Nephron progenitor cell (in vitro differentiated cells): ENCODE results near the gene SLC35C1.

ENCODE experiments used
- DNase-seq: peaks from one replicate; pipeline ENCODE4 v3.0.0; 2021
- H3K27ac Mint-ChIP-seq: 2 replicates; pipeline ENCODE4 v1.8.0; 2021; ENCODE audit warnings: mild to moderate bottlenecking, moderate library complexity, mixed read lengths
- H3K27me3 Mint-ChIP-seq: 2 replicates; pipeline ENCODE4 v1.8.0; 2021; ENCODE audit warnings: mild to moderate bottlenecking, low read depth, mixed read lengths; ENCODE audit not compliant: poor library complexity
- H3K36me3 Mint-ChIP-seq: 2 replicates; pipeline ENCODE4 v1.8.0; 2021; ENCODE audit warnings: low read depth, mixed read lengths
- H3K4me1 Mint-ChIP-seq: 2 replicates; pipeline ENCODE4 v1.8.0; 2021; ENCODE audit warnings: mixed read lengths
- H3K4me3 Mint-ChIP-seq: 2 replicates; pipeline ENCODE4 v1.8.0; 2021; ENCODE audit warnings: mild to moderate bottlenecking, moderate library complexity, mixed read lengths
- H3K9me3 Mint-ChIP-seq: 2 replicates; pipeline ENCODE4 v1.8.0; 2021; ENCODE audit warnings: mild to moderate bottlenecking, moderate library complexity, mixed read lengths
- TF ChIP-seq, protein P1 (sequence below): fragments of 200-600 bp; sonication (generic); IDR thresholded peaks from 2 replicates; pipeline ENCODE4 v1.5.0; 2021; ENCODE audit warnings: antibody characterized with exemption

The SLC35C1 gene

GRCh38 chr11:45801723-45802315 lies 3.1 kb upstream of the SLC35C1 start:
- DNase-seq: no peak
- no peak overlapping the region for H3K4me3 Mint-ChIP-seq

DNA sequence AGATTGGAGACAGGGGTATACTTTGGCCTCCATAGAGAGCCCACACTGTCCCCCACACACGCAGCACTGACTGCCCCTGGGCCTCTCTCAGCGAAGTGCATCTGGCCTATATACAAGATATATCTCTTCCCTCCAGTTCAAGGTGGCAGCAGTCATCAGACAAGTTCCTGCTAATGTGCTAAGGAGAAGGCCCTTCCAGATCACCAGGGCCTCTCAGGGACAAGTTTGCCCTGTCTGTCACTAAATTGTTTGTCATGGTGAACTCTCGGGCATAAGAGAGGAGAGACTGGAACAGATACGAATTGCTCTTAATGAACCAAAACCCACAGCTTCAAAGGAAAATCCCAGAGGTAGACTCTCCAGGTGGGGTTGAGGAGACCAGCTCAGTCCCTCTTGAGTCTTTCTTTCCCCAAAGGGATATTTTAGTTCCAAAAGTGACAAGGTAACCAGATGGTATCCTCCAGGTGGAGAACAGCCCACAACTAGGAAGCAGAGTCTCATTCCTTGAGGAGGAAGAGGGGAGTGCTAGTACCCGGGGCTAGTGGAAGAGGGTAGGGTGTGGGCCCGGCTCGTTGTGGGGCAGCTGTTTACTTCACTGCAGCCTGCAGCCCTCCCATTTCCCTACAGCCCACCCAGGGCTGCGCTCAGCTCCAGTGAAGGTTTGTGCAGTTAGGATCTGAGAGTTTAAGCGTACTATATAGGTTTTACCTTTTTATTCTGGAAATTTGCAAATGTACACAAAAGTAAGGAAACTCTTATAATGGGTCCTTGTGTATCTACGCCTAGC lies 2.2 kb upstream of the SLC35C1 start:
- peak overlapping the region; percentile 60 for H3K4me3 Mint-ChIP-seq
- H3K36me3 Mint-ChIP-seq: no peaks in the 10 kb centered on the region
- H3K27ac Mint-ChIP-seq: no peak overlapping the region
- peaks cover 22% of the 10 kb centered on the region for H3K4me1 Mint-ChIP-seq
- peaks cover 44% of the 10 kb centered on the region for H3K27me3 Mint-ChIP-seq
- no peak for DNase-seq
- H3K9me3 Mint-ChIP-seq: no peaks in the 10 kb centered on the region
- TF ChIP-seq, protein P1, sequence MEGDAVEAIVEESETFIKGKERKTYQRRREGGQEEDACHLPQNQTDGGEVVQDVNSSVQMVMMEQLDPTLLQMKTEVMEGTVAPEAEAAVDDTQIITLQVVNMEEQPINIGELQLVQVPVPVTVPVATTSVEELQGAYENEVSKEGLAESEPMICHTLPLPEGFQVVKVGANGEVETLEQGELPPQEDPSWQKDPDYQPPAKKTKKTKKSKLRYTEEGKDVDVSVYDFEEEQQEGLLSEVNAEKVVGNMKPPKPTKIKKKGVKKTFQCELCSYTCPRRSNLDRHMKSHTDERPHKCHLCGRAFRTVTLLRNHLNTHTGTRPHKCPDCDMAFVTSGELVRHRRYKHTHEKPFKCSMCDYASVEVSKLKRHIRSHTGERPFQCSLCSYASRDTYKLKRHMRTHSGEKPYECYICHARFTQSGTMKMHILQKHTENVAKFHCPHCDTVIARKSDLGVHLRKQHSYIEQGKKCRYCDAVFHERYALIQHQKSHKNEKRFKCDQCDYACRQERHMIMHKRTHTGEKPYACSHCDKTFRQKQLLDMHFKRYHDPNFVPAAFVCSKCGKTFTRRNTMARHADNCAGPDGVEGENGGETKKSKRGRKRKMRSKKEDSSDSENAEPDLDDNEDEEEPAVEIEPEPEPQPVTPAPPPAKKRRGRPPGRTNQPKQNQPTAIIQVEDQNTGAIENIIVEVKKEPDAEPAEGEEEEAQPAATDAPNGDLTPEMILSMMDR: no peak

More at GRCh38 chr11:45801723-45802315, 3.1 kb upstream of the SLC35C1 start:
- Mint-ChIP-seq H3K4me1 (peaks cover 12% of the 10 kb centered on the region), H3K27me3 (peaks cover 44% of the 10 kb centered on the region), H3K27ac (no peak overlapping the region), H3K9me3 (no peaks in the 10 kb centered on the region), H3K36me3 (no peaks in the 10 kb centered on the region)
- TF ChIP-seq, protein P1: no peak

- TF ChIP-seq, protein P1: no peak
- DNase-seq: peak; percentile 74
- H3K4me1 Mint-ChIP-seq: peaks cover 24% of the 10 kb centered on the region
- H3K4me3 Mint-ChIP-seq: peak overlapping the region; percentile 91
- no peak overlapping the region for H3K27ac Mint-ChIP-seq
- H3K36me3 Mint-ChIP-seq: peaks cover 3% of the 10 kb centered on the region
- H3K9me3 Mint-ChIP-seq: no peaks in the 10 kb centered on the region
- H3K27me3 Mint-ChIP-seq: peaks cover 44% of the 10 kb centered on the region
Observed at GRCh38 chr11:45803971-45804760, 783 bp upstream of the SLC35C1 start.

GRCh38 chr11:45805305-45806071 lies 539 bp downstream of the SLC35C1 start:
- H3K9me3 Mint-ChIP-seq: no peaks in the 10 kb centered on the region
- H3K27ac Mint-ChIP-seq: no peak overlapping the region
- peak; percentile 21 for DNase-seq
- peaks cover 6% of the 10 kb centered on the region for H3K36me3 Mint-ChIP-seq
- H3K4me1 Mint-ChIP-seq: peaks cover 24% of the 10 kb centered on the region
- H3K4me3 Mint-ChIP-seq: peak overlapping the region; percentile 91
- H3K27me3 Mint-ChIP-seq: peaks cover 41% of the 10 kb centered on the region
- TF ChIP-seq, protein P1: no peak

- TF ChIP-seq, protein P1: no peak
- peaks cover 34% of the 10 kb centered on the region for H3K27me3 Mint-ChIP-seq
- H3K4me1 Mint-ChIP-seq: peaks cover 24% of the 10 kb centered on the region
Observed at GRCh38 chr11:45806072-45806933, 1.4 kb downstream of the SLC35C1 start.

More at GRCh38 chr11:45806072-45806933, 1.4 kb downstream of the SLC35C1 start:
- H3K9me3 Mint-ChIP-seq: no peaks in the 10 kb centered on the region
- no peak overlapping the region for H3K27ac Mint-ChIP-seq
- DNase-seq: no peak
- H3K4me3 Mint-ChIP-seq: peak overlapping the region; percentile 91
- peaks cover 6% of the 10 kb centered on the region for H3K36me3 Mint-ChIP-seq
